DOHH2 (cell line): ENCODE measurements around the gene AMPH.

ENCODE experiments used
- CTCF ChIP-seq: fragments of 200-600 bp; sonication (generic); IDR thresholded peaks from one replicate; pipeline ENCODE4 v1.5.1; 2014; ENCODE audit warnings: antibody characterized with exemption, mild to moderate bottlenecking, low read depth, low read length; ENCODE audit not compliant: poor library complexity, severe bottlenecking
- EZH2phosphoT487 ChIP-seq: fragments of 200-600 bp; sonication (generic); IDR thresholded peaks from 2 replicates; pipeline ENCODE4 v1.6.1; 2017; ENCODE audit warnings: borderline replicate concordance, mild to moderate bottlenecking, antibody characterized with exemption, low read length, moderate library complexity, mixed read lengths

- TF ChIP-seq CTCF (no peak), EZH2phosphoT487 (no peak)
These were observed 177.3 kb downstream of the AMPH start for GRCh38 chr7:38453826-38454225.
